Urothelium cell line (cell line): ENCODE data around the gene TMEM258.

ENCODE experiments used
- DNase-seq: peaks from one replicate; pipeline ENCODE4 v3.0.0; 2011; ENCODE audit warnings: low spot score, mixed read lengths
- FAIRE-seq: peaks from 2 replicates; lab custom pipeline; 2011; peaks lifted over from hg19 to GRCh38; lab: Jason Lieb, UNC

TMEM258 gene

DNA sequence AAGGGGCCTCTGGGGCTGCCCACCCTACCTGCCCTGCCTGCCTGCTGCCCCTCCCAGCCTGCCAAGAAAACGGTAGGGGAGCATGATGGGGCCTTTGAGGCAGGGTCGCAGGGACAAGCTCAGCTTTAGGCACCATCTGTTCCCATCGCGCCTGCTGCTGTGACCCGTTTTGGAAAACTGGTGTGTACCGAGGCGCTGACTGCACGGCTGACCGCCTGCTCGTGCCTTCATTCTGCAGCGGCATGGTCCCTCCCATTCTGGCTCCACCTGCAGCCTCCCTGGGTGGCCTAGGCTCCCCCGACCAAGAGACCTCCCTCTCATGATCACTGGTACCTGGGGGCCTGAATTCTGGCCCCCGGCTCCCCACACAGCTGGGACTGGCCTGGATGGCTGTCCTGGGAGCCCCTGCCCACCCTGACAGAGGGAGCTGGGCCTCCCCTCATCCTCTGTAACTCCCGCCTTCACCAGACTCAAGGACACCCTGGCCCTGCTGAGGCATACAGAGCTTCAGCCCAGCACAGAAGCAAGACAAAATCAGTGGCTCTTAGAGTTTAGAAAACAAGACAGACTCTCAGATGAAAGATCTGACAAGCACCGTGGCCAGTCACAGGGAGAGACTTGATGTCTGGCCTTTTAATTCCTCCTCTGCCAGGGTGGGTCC is 46.5 kb downstream of the TMEM258 start:
- FAIRE-seq (no peak), DNase-seq (no peak)

- DNase-seq (no peak), FAIRE-seq (no peak)
Observed at GRCh38 chr11:61744609-61745156, 47.7 kb downstream of the TMEM258 start.

- FAIRE-seq: no peak
- no peak for DNase-seq
Observed at GRCh38 chr11:61744181-61744580, 48.2 kb downstream of the TMEM258 start.

- no peak for FAIRE-seq
- no peak for DNase-seq
Observed at GRCh38 chr11:61743486-61744095, 48.8 kb downstream of the TMEM258 start.

DNA sequence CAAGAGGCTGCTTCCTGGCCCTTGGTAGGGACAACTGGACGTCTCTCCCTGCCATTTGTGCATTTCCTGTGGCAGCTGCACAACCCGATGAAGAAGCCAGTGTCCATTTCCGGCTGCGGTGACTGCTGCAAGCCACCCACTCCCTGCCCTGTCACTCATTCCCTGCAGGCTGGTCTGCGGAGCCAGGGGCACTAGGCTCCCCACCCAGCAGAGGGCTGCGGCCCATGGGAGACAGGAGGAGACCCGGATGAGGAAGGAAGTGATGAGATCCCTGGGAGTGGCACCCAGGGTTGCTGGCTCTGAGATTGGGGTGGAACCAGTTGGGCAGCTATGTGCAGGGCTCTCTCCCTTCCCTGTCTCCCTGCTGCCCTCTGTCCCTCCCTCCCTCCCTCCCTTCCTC is 50.0 kb downstream of the TMEM258 start:
- no peak for DNase-seq
- FAIRE-seq: no peak

- FAIRE-seq: no peak
- DNase-seq: no peak
Observed at GRCh38 chr11:61739966-61740365, 52.4 kb downstream of the TMEM258 start.

DNA sequence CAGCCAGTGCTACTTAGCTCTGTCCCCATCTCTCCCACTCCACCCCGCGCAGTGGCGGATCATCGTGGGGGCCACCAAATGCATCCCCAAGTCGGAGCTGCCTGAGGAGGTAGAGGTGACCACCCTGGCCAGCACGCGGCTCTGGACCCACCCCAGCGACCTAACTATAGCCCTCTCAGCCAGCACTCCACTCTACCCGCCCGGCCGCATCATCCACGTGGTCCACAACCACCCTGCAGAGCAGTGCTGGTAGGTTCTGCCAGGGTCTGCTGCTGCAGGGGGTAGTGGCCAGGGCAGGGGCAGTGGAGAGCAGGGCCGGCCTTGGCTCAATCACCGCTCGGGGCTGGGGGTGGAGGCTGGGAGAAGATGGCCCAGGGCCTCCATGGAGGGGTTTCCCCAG is 53.0 kb downstream of the TMEM258 start:
- FAIRE-seq (no peak), DNase-seq (no peak)
